Measurements from ENCODE around the gene RRM1.
"Not testable (repeated sequence)": the region's sequence is repeated elsewhere in the genome, so short reads cannot be mapped to it uniquely, and the experiment has no call there.

Gene RRM1

GRCh38 chr11:4146070-4146771 lies 51.6 kb downstream of the RRM1 start:
- DNase-seq, result no peak

GRCh38 chr11:4146772-4147098 lies 52.1 kb downstream of the RRM1 start:
- no peak for DNase-seq

DNA sequence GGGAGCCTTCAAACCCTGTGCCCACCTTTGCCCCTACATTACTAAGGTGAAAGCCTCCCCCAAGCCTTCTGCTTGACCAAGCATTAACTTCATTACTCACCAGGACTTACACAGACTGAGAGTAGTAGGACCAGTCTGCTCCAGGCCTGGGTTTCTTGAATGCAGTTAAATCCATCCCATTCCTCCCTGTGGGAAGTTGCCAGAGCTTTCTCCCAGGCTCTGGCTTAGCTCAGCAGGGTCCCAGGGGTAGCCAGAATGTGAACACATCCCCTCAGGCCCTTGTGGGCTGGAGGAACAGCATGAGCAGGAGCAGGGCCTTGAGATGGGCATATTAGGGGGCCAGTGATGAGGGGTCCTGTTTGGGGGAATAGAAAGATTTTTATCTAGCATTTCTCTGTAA lies 59.9 kb downstream of the RRM1 start:
- DNase-seq, result no peak

DNA sequence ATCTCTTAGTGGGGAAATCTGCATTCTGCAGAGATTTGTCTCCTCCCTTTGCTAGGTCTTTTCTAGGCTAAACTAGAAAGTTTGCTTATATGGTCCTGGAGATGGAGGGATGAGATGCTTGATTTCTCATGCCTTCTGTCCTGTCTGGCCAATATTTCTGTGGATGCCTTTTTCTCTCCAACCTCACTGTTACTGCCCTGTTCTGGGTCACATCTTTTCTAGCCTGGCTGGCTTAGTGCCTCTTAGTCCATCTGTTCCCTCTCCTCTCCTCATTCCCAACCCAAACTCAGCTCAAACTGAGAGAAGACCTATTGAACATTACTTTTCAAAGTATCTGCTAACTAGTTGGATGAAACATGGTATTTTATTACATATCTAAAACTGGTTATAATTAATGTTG lies 62.0 kb downstream of the RRM1 start:
- DNase-seq, result no peak

DNA sequence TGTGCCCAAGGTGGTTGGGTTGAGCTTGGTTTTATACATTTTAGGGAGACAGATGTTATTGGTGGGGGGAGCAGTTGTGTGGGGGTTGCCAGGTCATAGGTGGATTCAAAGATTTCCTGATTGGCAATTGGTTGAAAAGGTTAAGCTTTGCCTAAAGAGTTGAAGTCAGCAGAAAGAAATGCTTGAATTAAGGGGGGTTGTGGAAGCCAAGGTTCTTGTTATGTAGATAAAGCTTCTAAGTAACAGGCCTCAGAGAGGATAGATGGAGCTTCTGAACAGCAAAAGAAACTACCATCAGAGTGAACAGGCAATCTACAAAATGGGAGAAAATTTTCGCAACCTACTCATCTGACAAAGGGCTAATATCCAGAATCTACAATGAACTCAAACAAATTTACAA lies 64.2 kb downstream of the RRM1 start:
- not testable (repeated sequence) for DNase-seq

DNA sequence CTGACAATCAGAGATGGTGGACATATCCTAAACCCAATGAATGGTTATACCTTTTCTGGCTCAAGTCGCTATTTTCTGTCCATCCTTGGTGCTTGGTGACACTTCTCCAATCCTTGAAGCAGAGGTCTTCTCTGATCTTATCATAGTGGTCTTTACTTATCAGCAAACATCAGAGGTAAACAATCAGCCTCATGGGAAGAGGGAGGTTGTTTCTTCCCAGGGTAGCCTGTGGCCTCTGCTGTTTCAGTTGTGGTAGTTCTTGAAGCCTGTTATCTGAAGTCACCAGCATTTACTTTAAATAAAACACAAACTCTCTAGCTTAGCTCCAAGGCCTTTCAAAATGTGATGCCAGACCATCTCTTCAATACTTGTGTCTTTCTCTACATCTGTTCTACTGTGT lies 66.7 kb downstream of the RRM1 start:
- no peak for DNase-seq

- DNase-seq, result no peak
These were observed 70.4 kb downstream of the RRM1 start for GRCh38 chr11:4164884-4165590.

DNA sequence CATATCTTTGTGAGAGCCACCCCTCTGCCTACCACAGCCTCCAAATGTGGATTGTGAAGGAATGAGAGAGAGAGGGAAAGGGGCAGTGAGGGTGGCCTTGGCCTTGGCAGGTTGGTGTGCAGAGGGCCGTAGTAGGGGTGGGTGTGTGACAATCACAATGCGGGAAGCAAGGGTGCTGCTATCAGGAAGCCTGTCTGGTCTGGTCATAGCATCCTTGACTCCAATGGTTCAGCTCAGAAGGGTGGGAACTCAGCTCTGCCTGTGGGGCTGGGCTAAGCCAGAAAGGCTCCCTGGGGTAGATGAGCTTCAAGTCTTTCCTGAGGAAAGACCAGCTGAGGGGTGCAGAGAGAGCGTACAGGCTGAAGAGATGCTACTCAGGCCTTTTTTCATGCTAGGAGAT lies 72.7 kb downstream of the RRM1 start:
- DNase-seq, result no peak

DNA sequence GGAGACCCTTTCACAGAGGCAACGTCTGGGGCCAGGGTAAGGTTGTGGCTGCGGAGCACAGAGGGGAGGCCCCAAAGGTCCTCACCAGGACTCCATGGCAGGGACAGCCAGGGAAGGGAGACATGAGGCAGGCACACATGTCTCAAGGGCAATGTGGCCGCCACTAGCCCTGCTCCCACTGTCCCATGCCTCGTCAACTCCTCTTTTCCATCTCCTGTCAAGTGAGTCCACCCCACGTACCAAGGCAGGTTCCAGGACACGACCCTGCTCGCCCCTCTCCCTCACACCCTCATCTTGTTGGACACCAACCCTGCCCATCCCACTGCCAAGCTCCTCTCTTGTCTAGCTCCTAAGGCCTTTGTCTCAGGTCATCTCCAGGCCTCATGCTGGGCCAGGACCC lies 73.2 kb downstream of the RRM1 start:
- DNase-seq, result no peak

GRCh38 chr11:4175620-4176350 lies 81.2 kb downstream of the RRM1 start:
- DNase-seq, result not testable (repeated sequence)

GRCh38 chr11:4178813-4179662 lies 84.4 kb downstream of the RRM1 start:
- no peak for DNase-seq

DNA sequence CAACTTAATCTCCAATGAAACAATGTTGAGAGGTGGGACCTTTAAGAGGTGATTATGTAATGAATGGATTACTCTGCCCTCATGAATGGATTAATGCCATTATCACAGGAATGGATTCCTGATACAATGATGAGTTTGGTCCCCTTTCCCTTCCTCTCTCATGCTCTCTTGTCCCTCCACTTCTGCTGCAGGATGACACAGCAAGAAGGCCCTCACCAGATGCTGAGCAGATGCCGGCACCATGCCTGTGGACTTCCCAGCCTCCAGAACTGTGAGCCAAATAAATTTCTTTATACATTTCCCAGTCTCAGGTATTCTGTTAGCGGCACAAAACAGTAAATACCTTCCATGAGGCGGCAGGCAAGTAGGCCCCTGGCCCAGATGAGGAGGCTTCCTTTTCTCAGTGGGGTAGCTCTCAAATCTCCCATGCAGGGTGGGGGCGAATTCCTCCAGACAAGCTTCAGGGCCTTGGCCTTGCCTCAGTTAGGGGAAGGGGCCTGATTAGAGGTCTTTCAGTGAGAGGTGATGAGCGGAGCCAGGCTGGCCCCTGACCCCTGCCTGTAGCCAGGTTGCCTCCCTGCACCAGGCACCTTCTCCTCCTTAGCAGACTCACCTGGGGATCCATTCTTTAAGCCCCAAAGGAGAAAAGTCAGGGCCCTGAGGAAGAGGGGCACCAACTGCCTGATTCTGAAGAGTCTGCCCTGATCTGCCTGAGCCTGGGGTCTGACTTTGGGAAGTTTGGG lies 86.0 kb downstream of the RRM1 start:
- DNase-seq, result no peak

- no peak for DNase-seq
These were observed 87.5 kb downstream of the RRM1 start for GRCh38 chr11:4181782-4182721.

DNA sequence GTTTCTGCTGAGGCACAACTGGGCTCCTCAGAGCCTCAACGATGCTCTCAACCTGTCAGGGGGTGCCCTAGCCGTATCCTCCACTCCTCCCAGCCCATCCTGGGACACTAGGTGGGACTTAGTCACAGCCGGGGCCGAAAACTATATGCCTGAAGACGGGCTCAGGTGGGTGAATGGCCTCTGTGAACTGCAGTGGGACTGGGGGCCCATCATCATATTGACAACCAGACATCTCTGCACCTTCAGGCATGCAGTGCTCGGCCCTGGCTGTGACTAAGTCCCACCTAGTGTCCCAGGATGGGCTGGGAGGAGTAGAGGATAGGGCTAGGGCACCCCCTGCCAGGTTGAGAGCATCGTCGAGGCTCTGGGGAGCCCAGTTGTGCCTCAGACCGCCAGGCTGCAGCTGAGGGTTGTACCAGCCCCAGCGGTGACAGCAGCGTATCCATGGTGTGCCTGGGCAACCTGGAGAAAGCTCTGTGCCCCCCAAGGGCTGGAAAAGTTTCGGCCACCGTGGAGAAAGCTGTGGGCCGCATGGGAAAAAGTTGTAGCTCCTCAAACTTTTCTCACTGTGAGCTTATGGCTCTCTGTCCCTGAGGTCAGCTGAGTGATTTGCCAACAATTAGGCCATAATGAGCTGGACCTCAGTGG lies 88.9 kb downstream of the RRM1 start:
- no peak for DNase-seq

GRCh38 chr11:4184163-4184916 lies 89.7 kb downstream of the RRM1 start:
- no peak for DNase-seq

DNA sequence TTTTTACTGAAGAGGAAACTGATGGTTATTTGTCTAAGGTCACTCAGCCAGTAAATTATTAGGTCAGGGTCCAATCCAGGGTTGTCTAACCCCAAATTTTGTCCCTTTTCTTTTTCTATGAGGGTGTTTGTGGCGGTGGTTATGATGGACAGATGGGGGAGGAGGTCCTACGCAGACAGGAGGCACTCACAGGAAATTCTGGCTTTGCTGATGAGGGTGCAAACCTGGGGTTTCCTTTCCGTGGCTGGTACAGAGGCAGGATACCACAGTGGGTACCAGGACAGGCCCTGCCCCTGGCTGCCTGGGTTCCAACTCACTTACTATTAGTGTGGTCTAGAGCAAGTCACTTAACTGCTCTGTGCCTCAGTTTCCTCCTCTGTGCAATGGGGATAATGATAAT lies 91.0 kb downstream of the RRM1 start:
- DNase-seq, result no peak

DNA sequence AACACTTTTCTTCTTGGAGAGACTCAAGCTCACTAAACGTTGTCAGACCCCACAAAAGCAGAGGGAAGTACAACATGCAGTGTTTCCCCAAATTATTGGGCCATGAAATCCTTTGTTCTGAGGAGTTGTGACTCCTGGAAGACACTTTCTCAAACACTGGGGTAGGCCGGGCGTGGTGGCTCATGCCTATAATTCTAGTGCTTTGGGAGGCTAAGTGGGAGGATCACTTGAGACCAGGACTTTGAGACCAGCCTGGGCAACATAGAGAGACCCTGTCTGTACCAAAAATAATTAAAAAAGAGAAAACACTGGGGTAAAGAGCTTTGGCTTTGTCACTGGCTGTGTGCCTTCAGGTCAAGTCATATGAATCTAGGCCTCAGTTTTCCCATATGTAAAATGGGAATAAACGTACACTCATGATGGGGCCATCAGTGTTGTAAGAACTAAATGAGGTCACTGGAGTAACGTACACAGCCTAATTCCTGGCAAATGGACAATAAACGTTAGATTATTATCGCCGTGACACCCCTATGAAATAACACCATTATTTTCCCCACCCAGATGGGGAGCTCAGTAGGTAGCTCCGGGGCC lies 92.0 kb downstream of the RRM1 start:
- DNase-seq, result no peak

- peak; percentile 52 to 87 (median 72) for DNase-seq
These were observed 92.7 kb downstream of the RRM1 start for GRCh38 chr11:4187055-4187988.

Data from stimulated activated naive CD4-positive, alpha-beta T cell (primary cell).